AG04450 (cell line): ENCODE data around the gene NCK1. TPM values are rescaled to one million over a fixed set of nuclear protein-coding genes. Genes with fewer than 3 reads are reported as not detected.

Experiments
- CTCF ChIA-PET: fragments of 300-600, 350-600 bp; formaldehyde crosslinking; extraction: SDS; loops from one replicate; lab custom pipeline; 2022; ENCODE audit warnings: antibody characterized with exemption, inconsistent platforms; lab: Charles Lee
- POLR2A ChIA-PET: fragments of 350-600 bp; formaldehyde crosslinking; extraction: SDS; loops from one replicate; lab custom pipeline; 2021; ENCODE audit warnings: antibody characterized with exemption, inconsistent platforms; lab: Yijun Ruan, JAX
- DNase-seq: peaks from one replicate; pipeline ENCODE4 v3.0.0-alpha.2; 2011; ENCODE audit warnings: low read depth, low spot score
- H3K27ac ChIP-seq: one replicate; pipeline ENCODE4 v1.5.1; 2012; ENCODE audit warnings: low read depth, low read length, control low read depth
- H3K27me3 ChIP-seq: one replicate; pipeline ENCODE4 v1.6.0; 2012; ENCODE audit warnings: low read length; ENCODE audit not compliant: control insufficient read depth, insufficient read depth
- H3K4me3 ChIP-seq: 2 replicates; pipeline ENCODE4 v1.5.1; 2011; ENCODE audit warnings: mild to moderate bottlenecking, low read depth, low read length, control low read depth
- H3K9me3 ChIP-seq: 2 replicates; pipeline ENCODE4 v1.5.1; 2012; ENCODE audit warnings: low read length; ENCODE audit not compliant: control insufficient read depth, insufficient read depth
- polyA plus RNA-seq: library from polyadenylated mRNA; depleted of rRNA; stranded (reverse); fragments of >200 nt; gene quantifications from 2 replicates; pipeline ENCODE4 v1.2.3, GENCODE V29; 2011
- TF ChIP-seq, protein P1 (sequence below): IDR thresholded peaks from 2 replicates; pipeline ENCODE4 v1.5.1; 2011; ENCODE audit warnings: low read depth, low read length, control low read depth, inconsistent platforms

The NCK1 gene
- polyA plus RNA-seq, 1 experiment: 67.7 TPM

GRCh38 chr3:136947477-136947876 is 85.5 kb downstream of the NCK1 start:
- H3K27me3 ChIP-seq: no peaks in the 10 kb centered on the region
- no peak for DNase-seq
- no peaks in the 10 kb centered on the region for H3K9me3 ChIP-seq
- TF ChIP-seq, protein P1, sequence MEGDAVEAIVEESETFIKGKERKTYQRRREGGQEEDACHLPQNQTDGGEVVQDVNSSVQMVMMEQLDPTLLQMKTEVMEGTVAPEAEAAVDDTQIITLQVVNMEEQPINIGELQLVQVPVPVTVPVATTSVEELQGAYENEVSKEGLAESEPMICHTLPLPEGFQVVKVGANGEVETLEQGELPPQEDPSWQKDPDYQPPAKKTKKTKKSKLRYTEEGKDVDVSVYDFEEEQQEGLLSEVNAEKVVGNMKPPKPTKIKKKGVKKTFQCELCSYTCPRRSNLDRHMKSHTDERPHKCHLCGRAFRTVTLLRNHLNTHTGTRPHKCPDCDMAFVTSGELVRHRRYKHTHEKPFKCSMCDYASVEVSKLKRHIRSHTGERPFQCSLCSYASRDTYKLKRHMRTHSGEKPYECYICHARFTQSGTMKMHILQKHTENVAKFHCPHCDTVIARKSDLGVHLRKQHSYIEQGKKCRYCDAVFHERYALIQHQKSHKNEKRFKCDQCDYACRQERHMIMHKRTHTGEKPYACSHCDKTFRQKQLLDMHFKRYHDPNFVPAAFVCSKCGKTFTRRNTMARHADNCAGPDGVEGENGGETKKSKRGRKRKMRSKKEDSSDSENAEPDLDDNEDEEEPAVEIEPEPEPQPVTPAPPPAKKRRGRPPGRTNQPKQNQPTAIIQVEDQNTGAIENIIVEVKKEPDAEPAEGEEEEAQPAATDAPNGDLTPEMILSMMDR: no peak
- no peak overlapping the region for H3K4me3 ChIP-seq
- ChIA-PET POLR2A (no interaction called here), CTCF (interaction anchor here (0.9 to 1.6 kb wide), 3 partner anchors 66 to 195 kb away, joined by 3 to 7 read pairs (median 3); partner anchors contain the start of gene STAG1)
- no peak overlapping the region for H3K27ac ChIP-seq

DNA sequence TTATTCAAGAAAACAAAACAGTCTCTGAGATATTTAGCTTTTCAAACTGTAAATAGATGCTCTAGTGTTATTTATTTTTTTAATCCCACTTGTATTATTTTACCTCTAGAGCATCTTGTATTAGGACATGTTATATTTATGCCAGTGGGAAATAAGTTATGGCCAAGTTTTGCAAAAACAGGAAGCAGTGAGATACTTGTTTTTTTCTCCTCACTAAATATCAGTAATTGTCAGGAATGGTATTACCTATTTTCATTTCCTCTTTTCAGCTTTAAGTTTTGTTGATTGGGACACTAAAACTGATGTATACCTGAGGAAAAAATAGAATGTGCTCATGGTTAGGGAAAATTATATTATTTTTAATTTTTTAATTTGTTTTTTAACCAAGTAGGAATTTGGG is 87.1 kb downstream of the NCK1 start:
- H3K27me3 ChIP-seq: no peaks in the 10 kb centered on the region
- TF ChIP-seq, protein P1: no peak
- H3K9me3 ChIP-seq: no peaks in the 10 kb centered on the region
- CTCF ChIA-PET: interaction anchor here (1.0 kb wide), 1 partner anchor 65 kb away, joined by 4 read pairs; no protein-coding TSS in a partner anchor
- DNase-seq: no peak
- no peak overlapping the region for H3K27ac ChIP-seq
- no peak overlapping the region for H3K4me3 ChIP-seq
- POLR2A ChIA-PET: no interaction called here

DNA sequence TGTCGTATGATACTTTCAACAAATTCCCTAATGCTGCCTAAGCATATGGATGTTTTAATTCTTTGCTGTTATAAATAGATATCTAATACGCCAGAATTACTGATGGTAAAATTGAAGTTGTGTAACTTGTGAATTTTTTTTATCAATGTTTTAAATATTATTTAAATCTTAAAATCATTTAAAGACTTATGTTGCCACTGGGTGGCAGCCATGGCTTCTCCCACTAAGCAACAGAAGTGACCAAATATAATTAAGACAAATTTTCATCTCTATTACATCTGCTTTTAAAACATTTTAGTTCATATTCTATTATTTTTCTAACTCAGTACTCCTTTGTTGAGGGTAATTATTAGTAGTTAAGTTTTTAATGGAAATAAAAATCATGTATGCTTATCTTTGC is 87.7 kb downstream of the NCK1 start:
- ChIA-PET POLR2A (no interaction called here), CTCF (interaction anchor here (0.6 to 2.4 kb wide), 3 partner anchors 64 to 878 kb away, joined by 8 to 17 read pairs (median 8); partner anchors contain the start of gene STAG1)
- Histone ChIP-seq H3K27me3 (no peaks in the 10 kb centered on the region), H3K9me3 (no peaks in the 10 kb centered on the region), H3K27ac (no peak overlapping the region), H3K4me3 (no peak overlapping the region)
- TF ChIP-seq, protein P1: peak; percentile 32
- DNase-seq: no peak

DNA sequence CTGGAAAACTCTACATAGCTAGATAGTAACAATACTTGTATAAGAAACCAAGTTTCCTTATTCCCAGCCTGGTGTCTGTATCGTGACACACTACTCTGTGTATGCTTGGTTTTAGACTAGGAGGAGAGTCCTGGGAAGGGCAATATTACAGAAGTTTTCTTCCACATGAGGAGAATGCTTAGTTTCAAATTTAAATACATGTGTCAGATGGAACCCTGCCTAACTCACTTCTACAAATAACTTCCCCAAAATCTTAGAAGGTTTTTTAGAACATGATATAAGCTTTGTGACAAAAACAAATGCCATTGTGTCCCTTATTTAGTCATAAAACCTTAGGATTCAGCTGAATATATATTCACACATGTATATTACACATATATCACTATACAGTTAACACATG is 88.6 kb downstream of the NCK1 start:
- Histone ChIP-seq H3K9me3 (no peaks in the 10 kb centered on the region), H3K27me3 (no peaks in the 10 kb centered on the region), H3K27ac (no peak overlapping the region), H3K4me3 (no peak overlapping the region)
- DNase-seq: no peak
- TF ChIP-seq, protein P1: no peak
- ChIA-PET POLR2A (no interaction called here), CTCF (interaction anchor here (2.2 to 2.4 kb wide), 2 partner anchors 63 to 198 kb away, joined by 8 to 17 read pairs; partner anchors contain the start of gene STAG1)

GRCh38 chr3:136952292-136952691 is 90.3 kb downstream of the NCK1 start:
- Histone ChIP-seq H3K4me3 (no peak overlapping the region), H3K27me3 (no peaks in the 10 kb centered on the region), H3K27ac (no peak overlapping the region), H3K9me3 (no peaks in the 10 kb centered on the region)
- ChIA-PET POLR2A (no interaction called here), CTCF (interaction anchor here (1.2 kb wide), 1 partner anchor 62 kb away, joined by 6 read pairs; no protein-coding TSS in a partner anchor)
- peak; percentile 34 for DNase-seq
- TF ChIP-seq, protein P1: no peak
